Measurements from ENCODE around the gene GLOD4. TPM values are rescaled to one million over a fixed set of nuclear protein-coding genes. Genes with fewer than 3 reads are reported as not detected.

The GLOD4 gene
- total and polyA plus RNA-seq, 7 donors = 13.5 to 29.2 (median 21.3) TPM

DNA sequence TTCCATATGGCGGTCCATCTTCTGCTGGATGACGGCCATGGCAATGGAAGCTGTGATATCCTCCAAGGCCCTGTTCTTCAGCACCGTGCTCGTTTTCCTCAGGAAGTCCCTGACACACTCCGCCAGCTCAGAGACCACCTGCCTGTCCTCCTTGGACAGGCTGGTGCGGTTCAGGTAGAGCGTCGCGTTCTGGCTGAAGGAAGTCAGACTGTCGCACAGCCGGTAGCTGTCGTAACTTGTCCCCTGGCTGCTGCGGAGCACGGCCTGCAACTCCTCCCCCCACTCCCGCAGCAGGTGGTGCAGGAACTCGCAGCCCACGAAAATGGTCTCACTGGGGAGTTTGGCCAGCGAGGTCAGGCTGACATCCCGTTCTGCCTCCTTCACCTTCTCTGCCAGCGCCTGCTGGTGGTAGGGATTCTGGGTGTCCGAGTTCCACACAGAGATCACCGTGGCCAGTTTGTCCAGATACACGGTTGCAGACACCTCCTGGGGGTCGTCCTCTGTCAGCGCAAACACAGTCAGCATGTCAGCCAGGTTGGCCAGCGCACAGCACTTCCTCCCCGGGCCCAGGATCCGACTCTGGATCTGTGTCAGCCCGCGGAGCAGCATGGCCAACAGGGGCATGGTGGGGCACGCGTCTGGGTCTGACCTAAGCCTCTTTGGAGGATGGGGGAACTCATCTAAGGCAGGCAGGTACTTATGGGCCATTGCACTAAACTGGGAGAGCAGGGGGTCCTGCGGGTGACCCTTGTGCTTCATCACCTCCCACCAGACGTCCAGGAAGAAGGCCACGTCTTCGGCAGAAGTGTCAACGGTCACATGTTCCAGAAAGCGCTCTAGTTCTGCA lies 35.1 kb downstream of the GLOD4 start:
- Histone ChIP-seq H3K4me3 (no peak overlapping the region), H3K27me3 (ENCODE audit: insufficient read depth in 3 of 3, low read length in 2 of 3) (no peaks in the 10 kb centered on the region), H3K27ac (no peak overlapping the region), H3K36me3 (ENCODE audit: insufficient read depth in 1 of 2, low read depth in 1 of 2) (peaks cover 3 to 62% of the 10 kb centered on the region in 2 donors), H3K9me3 (no peaks in the 10 kb centered on the region), H3K4me1 (peaks cover 7% of the 10 kb centered on the region)
- WGBS, 3 donors = 86 to 88% (median 88%) methylated on average over 38 of the region's 38 CpGs
- intact Hi-C loops (cut with DNase I) = no loop called here
- DNase-seq (no peak), ATAC-seq (no peak)
- no peak for TF ChIP-seq CTCF (IDR thresholded peaks at IDR 0.05)

GRCh38 chr17:746181-746580 lies 35.9 kb downstream of the GLOD4 start:
- no peaks in the 10 kb centered on the region for H3K9me3 ChIP-seq
- no peaks in the 10 kb centered on the region for H3K27me3 ChIP-seq (ENCODE audit: insufficient read depth in 3 of 3, low read length in 2 of 3)
- WGBS, 3 donors = 91 to 95% (median 95%) methylated on average over 9 of the region's 9 CpGs
- ATAC-seq (no peak), DNase-seq (no peak)
- TF ChIP-seq CTCF (IDR thresholded peaks at IDR 0.05) = no peak
- peaks cover 6% of the 10 kb centered on the region for H3K4me1 ChIP-seq
- H3K36me3 ChIP-seq (ENCODE audit: insufficient read depth in 1 of 2, low read depth in 1 of 2) = peaks cover 3 to 70% of the 10 kb centered on the region in 2 donors
- H3K4me3 ChIP-seq = no peak overlapping the region
- intact Hi-C loops (cut with DNase I) = no loop called here
- H3K27ac ChIP-seq = no peak overlapping the region

GRCh38 chr17:745406-745805 lies 36.7 kb downstream of the GLOD4 start:
- Histone ChIP-seq H3K36me3 (ENCODE audit: insufficient read depth in 1 of 2, low read depth in 1 of 2) (peaks cover 6 to 78% of the 10 kb centered on the region in 2 donors), H3K27ac (no peak overlapping the region), H3K27me3 (ENCODE audit: insufficient read depth in 3 of 3, low read length in 2 of 3) (no peaks in the 10 kb centered on the region), H3K4me1 (no peaks in the 10 kb centered on the region), H3K9me3 (no peaks in the 10 kb centered on the region), H3K4me3 (no peak overlapping the region)
- ATAC-seq = no peak
- TF ChIP-seq CTCF (IDR thresholded peaks at IDR 0.05) = no peak
- no peak for DNase-seq
- WGBS, 3 donors = 92 to 94% (median 92%) methylated on average over 11 of the region's 11 CpGs
- intact Hi-C loops (cut with DNase I) = no loop called here

DNA sequence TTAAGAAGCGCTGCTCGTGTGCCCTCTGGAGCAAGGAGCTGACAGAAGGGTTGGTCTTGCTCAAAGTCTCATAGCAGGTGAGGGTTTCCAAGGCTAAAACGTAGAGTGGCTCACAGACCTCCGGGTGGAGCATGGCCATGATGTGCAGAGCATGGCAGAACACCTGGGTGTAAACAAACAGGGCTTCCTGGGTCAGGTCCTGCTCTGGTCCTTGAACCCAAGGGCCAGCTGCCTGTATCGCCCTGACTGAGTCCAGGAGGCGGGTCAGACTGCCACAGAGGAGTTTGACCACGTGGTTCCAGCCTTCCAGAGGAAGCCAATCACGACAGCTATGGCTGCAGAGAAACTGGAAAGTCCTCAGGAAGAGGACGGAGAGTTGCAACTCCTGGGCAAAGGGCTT lies 37.1 kb downstream of the GLOD4 start:
- no peak for DNase-seq
- TF ChIP-seq CTCF (IDR thresholded peaks at IDR 0.05) = no peak
- WGBS, 3 donors = 76 to 84% (median 80%) methylated on average over 9 of the region's 9 CpGs
- no peak for ATAC-seq
- H3K9me3 ChIP-seq = no peaks in the 10 kb centered on the region
- H3K27ac ChIP-seq = no peak overlapping the region
- intact Hi-C loops (cut with DNase I) = no loop called here
- no peak overlapping the region for H3K4me3 ChIP-seq
- no peaks in the 10 kb centered on the region for H3K27me3 ChIP-seq (ENCODE audit: insufficient read depth in 3 of 3, low read length in 2 of 3)
- no peaks in the 10 kb centered on the region for H3K4me1 ChIP-seq
- peaks cover 6 to 82% of the 10 kb centered on the region in 2 donors for H3K36me3 ChIP-seq (ENCODE audit: insufficient read depth in 1 of 2, low read depth in 1 of 2)

Measured in psoas muscle (tissue), 8 donors.